HepG2 (cell line): ENCODE results near the gene OBP2B. TPM values are rescaled to one million over a fixed set of nuclear protein-coding genes. Genes with fewer than 3 reads are reported as not detected.

ENCODE experiments used
- ATAC-seq: fragments of 200-7000 bp; cut with Tn5 transposase; 3 replicates; pipeline ENCODE4 v1.9.1; 2020; ENCODE audit warnings: mild to moderate bottlenecking, moderate library complexity
- BruUV-seq: library from RNA; stranded (reverse); fragments of 400-500 nt; replicated peaks from 2 replicates; lab custom pipeline; 2021; lab: Mats Ljungman, UMichigan
- CTCF ChIA-PET: fragments of 300-600 bp; formaldehyde crosslinking; extraction: SDS; loops from one replicate; lab custom pipeline; 2021; ENCODE audit warnings: low total read pairs, inconsistent platforms, low intra/inter-chr PET ratio; lab: Yijun Ruan, JAX
- POLR2A ChIA-PET: fragments of 350-600 bp; sonication (Branson Sonifier 250); formaldehyde crosslinking; loops from one replicate; lab custom pipeline; 2020; ENCODE audit warnings: antibody characterized with exemption, inconsistent platforms; lab: Yijun Ruan, JAX
- DNase-seq: peaks from one replicate; pipeline ENCODE4 v3.0.0-alpha.2; 2015; ENCODE audit warnings: low spot score
- FAIRE-seq: peaks from 3 replicates; lab custom pipeline; 2011; peaks lifted over from hg19 to GRCh38; lab: Jason Lieb, UNC
- H2AFZ ChIP-seq: one replicate; pipeline ENCODE4 v1.6.1; 2011; ENCODE audit warnings: low read length, inconsistent platforms
- H3K27ac ChIP-seq: fragments of 300-600 bp; 3 replicates; pipeline ENCODE4 v1.8.0; 2011; ENCODE audit warnings: mixed run types, mild to moderate bottlenecking, mixed read lengths, low read length, inconsistent platforms; ENCODE audit not compliant: insufficient read depth; ENCODE audit errors: extremely low read length
- H3K27me3 ChIP-seq, 2 experiments: fragments of 200-600 bp in 1 of 2; 2 replicates in 1 of 2; 3 replicates in 1 of 2; pipeline versions ENCODE4 v1.6.0 to v1.8.0; 2011; ENCODE audit warnings: low read length in 2 of 2, mild to moderate bottlenecking in 2 of 2, moderate library complexity in 2 of 2, inconsistent platforms in 1 of 2; ENCODE audit not compliant: insufficient read depth in 2 of 2, control insufficient read depth in 1 of 2
- H3K36me3 ChIP-seq, 2 experiments: fragments of 200-600 bp in 1 of 2; replicated peaks in 1 of 2; 2 replicates in 1 of 2; 3 replicates in 1 of 2; pipeline versions ENCODE4 v1.5.1 to v1.8.0; 2011; ENCODE audit warnings: low read length in 2 of 2, inconsistent platforms in 1 of 2; ENCODE audit not compliant: insufficient read depth in 2 of 2, control insufficient read depth in 1 of 2
- H3K4me1 ChIP-seq: 2 replicates; pipeline ENCODE4 v1.5.1; 2012; ENCODE audit warnings: low read length, inconsistent platforms; ENCODE audit not compliant: insufficient read depth
- H3K4me2 ChIP-seq: 2 replicates; pipeline ENCODE4 v1.6.0; 2011; ENCODE audit warnings: low read depth, low read length, inconsistent platforms
- H3K4me3 ChIP-seq, 3 experiments: fragments of 200-600 bp in 1 of 3; sonication (generic), shearing (Covaris generic) in 1 of 3; replicated peaks in 1 of 3; 2 replicates each; pipeline ENCODE4 v1.5.1; 2011 to 2016; ENCODE audit warnings: low read length in 3 of 3, inconsistent platforms in 2 of 3, low read depth in 2 of 3, mild to moderate bottlenecking in 2 of 3, control low read depth in 1 of 3, mixed read lengths in 1 of 3; ENCODE audit not compliant: insufficient read depth in 1 of 3
- H3K79me2 ChIP-seq: one replicate; pipeline ENCODE4 v1.6.1; 2011; ENCODE audit warnings: low read length, inconsistent platforms; ENCODE audit not compliant: insufficient read depth
- H3K9ac ChIP-seq: 2 replicates; pipeline ENCODE4 v1.6.0; 2011; ENCODE audit warnings: mild to moderate bottlenecking, low read depth, low read length, inconsistent platforms; ENCODE audit not compliant: insufficient read depth
- H3K9me3 ChIP-seq: 2 replicates; pipeline ENCODE4 v1.5.1; 2012; ENCODE audit warnings: mild to moderate bottlenecking, low read length
- H4K20me1 ChIP-seq: 2 replicates; pipeline ENCODE4 v1.6.0; 2011; ENCODE audit warnings: inconsistent platforms, mild to moderate bottlenecking, low read length, moderate library complexity; ENCODE audit not compliant: insufficient read depth
- ATF4 ChIP-seq, 2 experiments: fragments of 450-650 bp in 1 of 2; sonication (generic) in 1 of 2; formaldehyde crosslinking; IDR thresholded peaks; 2 replicates each; pipeline versions ENCODE4 v1.5.0 to v1.8.0; 2020 to 2022; ENCODE audit warnings: mild to moderate bottlenecking in 1 of 2, missing genetic modification reagents in 1 of 2
- GPN1 ChIP-seq: sonication (generic); formaldehyde crosslinking; IDR thresholded peaks from 2 replicates; pipeline ENCODE4 v1.5.1; 2020; ENCODE audit warnings: missing genetic modification reagents, borderline replicate concordance
- MED1 ChIP-seq: sonication (generic); formaldehyde crosslinking; IDR thresholded peaks from 2 replicates; pipeline ENCODE4 v1.4.0; 2020; ENCODE audit warnings: missing genetic modification reagents
- NR2F2 ChIP-seq: IDR thresholded peaks from 2 replicates; pipeline ENCODE4 v1.6.1; 2012; ENCODE audit warnings: low read depth, inconsistent platforms, borderline replicate concordance
- PLSCR1 ChIP-seq: sonication (generic); formaldehyde crosslinking; IDR thresholded peaks from 2 replicates; pipeline ENCODE4 v1.5.0; 2020; ENCODE audit warnings: missing genetic modification reagents, mild to moderate bottlenecking, borderline replicate concordance
- SP140L ChIP-seq: sonication (generic); formaldehyde crosslinking; IDR thresholded peaks from 2 replicates; pipeline ENCODE4 v1.4.0; 2020; ENCODE audit warnings: missing genetic modification reagents, borderline replicate concordance
- SP4 ChIP-seq: sonication (generic); formaldehyde crosslinking; IDR thresholded peaks from 2 replicates; pipeline ENCODE4 v1.8.1; 2023; ENCODE audit warnings: mild to moderate bottlenecking, missing genetic modification reagents
- TAF1 ChIP-seq: sonication (generic); formaldehyde crosslinking; IDR thresholded peaks from 2 replicates; pipeline ENCODE4 v1.4.0; 2020; ENCODE audit warnings: missing genetic modification reagents
- ZNF124 ChIP-seq: sonication (generic); formaldehyde crosslinking; IDR thresholded peaks from 2 replicates; pipeline ENCODE4 v1.4.0; 2020; ENCODE audit warnings: missing genetic modification reagents
- ZNF18 ChIP-seq: sonication (generic); formaldehyde crosslinking; IDR thresholded peaks from 2 replicates; pipeline ENCODE4 v1.8.0; 2022; ENCODE audit warnings: mild to moderate bottlenecking, missing genetic modification reagents; ENCODE audit not compliant: insufficient replicate concordance
- ZNF510 ChIP-seq: sonication (generic); formaldehyde crosslinking; IDR thresholded peaks from 2 replicates; pipeline ENCODE4 v1.4.0; 2020; ENCODE audit warnings: low read depth, mild to moderate bottlenecking, missing genetic modification reagents
- ZNF557 ChIP-seq: sonication (generic); formaldehyde crosslinking; IDR thresholded peaks from 2 replicates; pipeline ENCODE4 v1.4.0; 2020; ENCODE audit warnings: missing genetic modification reagents
- ZSCAN30 ChIP-seq: sonication (generic); formaldehyde crosslinking; IDR thresholded peaks from 2 replicates; pipeline ENCODE4 v1.5.0; 2020; ENCODE audit warnings: mild to moderate bottlenecking, missing genetic modification reagents
- ZSCAN5A ChIP-seq: sonication (generic); formaldehyde crosslinking; IDR thresholded peaks from 2 replicates; pipeline ENCODE4 v1.8.0; 2022; ENCODE audit warnings: mild to moderate bottlenecking, missing genetic modification reagents, borderline replicate concordance
- WGBS: methylation state at CpG from one replicate; pipeline ENCODE4 v1.1.6; 2017; ENCODE audit warnings: low lambda C conversion rate; 5-methylcytosine and 5-hydroxymethylcytosine counted together
- in situ Hi-C: cut with HindIII; loops from 2 replicates; pipeline ENCODE4 v1.10.0; 2017; ENCODE audit warnings: low pct_unique_long_range_greater_than_20kb; ENCODE audit not compliant: extremely low pct_ligation_motif_present
- intact Hi-C: fragments of 100-400 bp; cut with micrococcal nuclease; formaldehyde crosslinking; loops from one replicate; pipeline ENCODE4 v1.10.0; 2022; ENCODE audit not compliant: unreplicated experiment
- polyA plus RNA-seq, 8 experiments: library from polyadenylated mRNA; depleted of rRNA in 3 of 8; stranded (reverse) in 7 of 8; unstranded in 1 of 8; fragments of >200 nt; fragmentation: Illumina TruSeq in 4 of 8; extraction: Trizol in 4 of 8; gene quantifications; 2 replicates each; pipeline versions ENCODE4 v1.2.1 to v1.2.3, GENCODE V29; 2011 to 2016; ENCODE audit warnings: low read depth in 4 of 8, missing spikeins in 1 of 8, mixed read lengths in 1 of 8; ENCODE audit not compliant: insufficient read depth in 1 of 8
- total RNA-seq, 5 experiments: library from RNA; depleted of rRNA; stranded (reverse); fragments of >200 nt; fragmentation: Illumina TruSeq; extraction: Trizol; gene quantifications; 2 replicates each; pipeline ENCODE4 v1.2.3, GENCODE V29; 2016; ENCODE audit warnings: low read depth in 1 of 5

Gene OBP2B
- total and polyA plus RNA-seq, 2 of the 13 experiments (the other 11 are each of a cell fraction or from before 2014, with no cell fraction given) = not detected

- in situ Hi-C loops = no loop called here
- WGBS = no CpG with 5 or more reads among the region's 8 CpGs
- intact Hi-C loops = no loop called here
- no peak overlapping the region for H3K4me3 ChIP-seq
- H2AFZ ChIP-seq = no peak overlapping the region
- H3K9ac ChIP-seq = no peak overlapping the region
- ATAC-seq (no peak), FAIRE-seq (no peak), DNase-seq (no peak)
- no peaks in the 10 kb centered on the region for H3K9me3 ChIP-seq
- no peak overlapping the region for H3K4me2 ChIP-seq
- POLR2A ChIA-PET = no interaction called here
- no peaks in the 10 kb centered on the region for H3K36me3 ChIP-seq
- H3K79me2 ChIP-seq = no peaks in the 10 kb centered on the region
- peaks cover 4 to 52% of the 10 kb centered on the region in 2 experiments; a peak in 3 of 5 replicates for H3K27me3 ChIP-seq
- no TSS peak for BruUV-seq
- no peak overlapping the region for H3K27ac ChIP-seq
- no peaks in the 10 kb centered on the region for H4K20me1 ChIP-seq
- no peak for TF ChIP-seq ATF4 (CRISPR knock-in tag; IDR thresholded peaks at IDR 0.05)
- no peak for TF ChIP-seq ZNF557 (CRISPR knock-in tag)
- no peak for TF ChIP-seq NR2F2
- TF ChIP-seq GPN1 (CRISPR knock-in tag) = no peak
- no peak for TF ChIP-seq PLSCR1 (CRISPR knock-in tag)
- TF ChIP-seq, all 625 proteins: peak for 0
- CTCF ChIA-PET = no interaction called here
- no peaks in the 10 kb centered on the region; the same call in 1 of the 2 replicates for H3K4me1 ChIP-seq
Observed at GRCh38 chr9:133204993-133205336, 4.1 kb downstream of the OBP2B start.

- no peak overlapping the region for H3K4me3 ChIP-seq
- no peak overlapping the region for H2AFZ ChIP-seq
- FAIRE-seq = no peak
- H3K27me3 ChIP-seq = peaks cover 4 to 50% of the 10 kb centered on the region in 2 experiments; a peak in 3 of 5 replicates
- H3K9ac ChIP-seq = no peak overlapping the region
- POLR2A ChIA-PET = no interaction called here
- H3K4me2 ChIP-seq = no peak overlapping the region
- H3K36me3 ChIP-seq = no peaks in the 10 kb centered on the region
- DNase-seq = no peak
- H3K4me1 ChIP-seq = no peaks in the 10 kb centered on the region
- no peaks in the 10 kb centered on the region for H4K20me1 ChIP-seq
- intact Hi-C loops = no loop called here
- no peak overlapping the region for H3K27ac ChIP-seq
- WGBS = 30% methylated on average over 3 of the region's 17 CpGs
- BruUV-seq = no TSS peak
- H3K9me3 ChIP-seq = no peaks in the 10 kb centered on the region
- ATAC-seq = no peak
- no peaks in the 10 kb centered on the region for H3K79me2 ChIP-seq
- CTCF ChIA-PET = no interaction called here
- in situ Hi-C loops = no loop called here
- TF ChIP-seq ZNF124 (CRISPR knock-in tag) = no peak
- no peak for TF ChIP-seq MED1 (CRISPR knock-in tag)
- TF ChIP-seq ZNF18 (CRISPR knock-in tag) = no peak
- TF ChIP-seq ZSCAN5A (CRISPR knock-in tag) = no peak
- TF ChIP-seq ZSCAN30 (CRISPR knock-in tag) = no peak
- TF ChIP-seq ZNF510 (CRISPR knock-in tag) = no peak
- no peak for TF ChIP-seq SP4
- no peak for TF ChIP-seq SP140L (CRISPR knock-in tag)
- TF ChIP-seq TAF1 (CRISPR knock-in tag) = no peak
Observed at GRCh38 chr9:133204335-133204992, 4.6 kb downstream of the OBP2B start.
